GM18517 (cell line): ENCODE data around the gene OR5AN1.

Source experiments
- ATAC-seq: cut with Tn5 transposase; IDR thresholded peaks from one replicate; pipeline ENCODE4 v1.9.1; 2021; ENCODE audit warnings: mild to moderate bottlenecking, moderate library complexity; ENCODE audit not compliant: unreplicated experiment

OR5AN1 gene

GRCh38 chr11:59418156-59418555 is 59.5 kb downstream of the OR5AN1 start:
- ATAC-seq: no peak
